Right lobe of liver (tissue), 6 donors: ENCODE measurements around the gene RTTN. TPM values are rescaled to one million over a fixed set of nuclear protein-coding genes. Genes with fewer than 3 reads are reported as not detected.
"Not testable (repeated sequence)": the region's sequence is repeated elsewhere in the genome, so short reads cannot be mapped to it uniquely, and the experiment has no call there.

Experiments
- ATAC-seq, 4 donors: fragments of 200-7000 bp; cut with Tn5 transposase; one replicate each; pipeline ENCODE4 v1.9.1; 2020; ENCODE audit warnings: mild to moderate bottlenecking in 4 of 4, moderate library complexity in 4 of 4
- DNase-seq, 3 donors: peaks; one replicate each; pipeline ENCODE4 v3.0.0-alpha.2; 2020
- H3K27ac ChIP-seq, 3 donors: fragments of 200-600 bp; one replicate each; pipeline ENCODE4 v1.8.0; 2022
- H3K27me3 ChIP-seq, 2 donors: fragments of 200-600 bp; one replicate each; pipeline ENCODE4 v1.8.0; 2022
- H3K36me3 ChIP-seq, 4 donors: fragments of 200-600 bp; sonication (generic) in 1 of 4; one replicate each; pipeline versions ENCODE4 v1.5.1 to v1.8.0; 2017 to 2022; ENCODE audit warnings: control low read depth in 1 of 4
- H3K4me1 ChIP-seq, 4 donors: fragments of 200-600 bp; sonication (generic) in 1 of 4; one replicate each; pipeline versions ENCODE4 v1.5.1 to v1.8.0; 2017 to 2022; ENCODE audit warnings: control low read depth in 1 of 4
- H3K4me3 ChIP-seq, 3 donors: fragments of 200-600 bp; one replicate each; pipeline ENCODE4 v1.8.0; 2022
- H3K9me3 ChIP-seq, 4 donors: fragments of 200-600 bp; sonication (generic) in 1 of 4; one replicate each; pipeline versions ENCODE4 v1.5.1 to v1.8.0; 2017 to 2022; ENCODE audit warnings: control low read depth in 1 of 4
- CTCF ChIP-seq, 4 donors: fragments of 200-600 bp in 3 of 4; fragments of 450-650 bp in 1 of 4; IDR thresholded peaks; one replicate each; pipeline versions ENCODE4 v1.5.1 to v1.8.0; 2016 to 2022; ENCODE audit warnings: antibody characterized with exemption in 4 of 4, mild to moderate bottlenecking in 2 of 4
- POLR2A ChIP-seq: fragments of 450-650 bp; IDR thresholded peaks from one replicate; pipeline ENCODE4 v1.6.1; 2017; ENCODE audit warnings: antibody characterized with exemption, mild to moderate bottlenecking
- WGBS: methylation state at CpG from one replicate; pipeline ENCODE4 v1.1.6; 2018; ENCODE audit warnings: low coverage, low lambda C conversion rate; ENCODE audit not compliant: insufficient coverage; ENCODE audit errors: missing lambda C conversion rate; 5-methylcytosine and 5-hydroxymethylcytosine counted together
- intact Hi-C, 2 donors: fragments of 100-400 bp; cut with DNase I; formaldehyde crosslinking; loops; one replicate each; pipeline versions ENCODE4 v1.11.2 to v1.14.1; 2022
- total RNA-seq, 6 experiments: library from RNA; depleted of rRNA in 2 of 6; stranded (reverse); fragments of >200 nt in 2 of 6; fragmentation: NEBNext Ultra II Directional in 3 of 6; extraction: Animal tissue kit (Norgen Biotek cat#: 25700) in 3 of 6; gene quantifications; one replicate each; pipeline versions ENCODE4 v1.1.0 to v1.2.4, GENCODE V29; 2016 to 2023
- donor health status: DM: no; HTN: yes; CAD: no.
- donor health status: DM: no; HTN: no; CAD: no.
- donor health status: DM: no; HTN: no; CAD: no.
- donor health status: DM: no; HTN: yes; CAD: no.
- donor health status: DM: no; HTN: yes; CAD: no.

RTTN gene
- total RNA-seq, 6 experiments from 2014 or later: 2.3 to 7.4 (median 6.5) TPM

- Histone ChIP-seq H3K4me1 (no peaks in the 10 kb centered on the region), H3K27me3 (no peaks in the 10 kb centered on the region), H3K9me3 (no peaks in the 10 kb centered on the region), H3K36me3 (no peaks in the 10 kb centered on the region), H3K27ac (no peak overlapping the region), H3K4me3 (no peak overlapping the region)
- intact Hi-C loops: no loop called here
- TF ChIP-seq CTCF (IDR thresholded peaks at IDR 0.05) (no peak), POLR2A (no peak)
- no peak for ATAC-seq
- DNase-seq: no peak
- WGBS: 72% methylated on average over 8 of the region's 13 CpGs
Measured at GRCh38 chr18:69978732-69979715, 226.5 kb downstream of the RTTN start.

GRCh38 chr18:69975294-69975693 lies 230.2 kb downstream of the RTTN start:
- H3K4me3 ChIP-seq, H3K27me3 ChIP-seq, intact Hi-C loops, H3K9me3 ChIP-seq, ATAC-seq, DNase-seq, H3K27ac ChIP-seq, H3K36me3 ChIP-seq, H3K4me1 ChIP-seq: not testable (repeated sequence)
- WGBS: no CpG with 5 or more reads among the region's 4 CpGs

- no peaks in the 10 kb centered on the region for H3K27me3 ChIP-seq
- no peaks in the 10 kb centered on the region for H3K36me3 ChIP-seq
- no peak for DNase-seq
- TF ChIP-seq POLR2A (no peak), CTCF (IDR thresholded peaks at IDR 0.05) (no peak)
- peaks cover 0 to 5% (median 0%) of the 10 kb centered on the region in 4 donors for H3K9me3 ChIP-seq
- WGBS: no CpG with 5 or more reads among the region's 1 CpG
- ATAC-seq: no peak
- intact Hi-C loops: no loop called here
- peaks cover 0 to 3% (median 0%) of the 10 kb centered on the region in 4 donors for H3K4me1 ChIP-seq
- no peak overlapping the region for H3K27ac ChIP-seq
- H3K4me3 ChIP-seq: no peak overlapping the region
Measured at GRCh38 chr18:69974365-69974764, 231.1 kb downstream of the RTTN start.

GRCh38 chr18:69969491-69969890 lies 236.0 kb downstream of the RTTN start:
- ATAC-seq: peak in 1 of 4 donors; percentile 46
- peaks cover 0 to 5% (median 0%) of the 10 kb centered on the region in 4 donors for H3K9me3 ChIP-seq
- 28% methylated on average over 2 of the region's 2 CpGs for WGBS
- no peak for DNase-seq
- no peak overlapping the region for H3K27ac ChIP-seq
- H3K4me3 ChIP-seq: no peak overlapping the region
- intact Hi-C loops: no loop called here
- no peaks in the 10 kb centered on the region for H3K36me3 ChIP-seq
- H3K27me3 ChIP-seq: no peaks in the 10 kb centered on the region
- H3K4me1 ChIP-seq: peaks cover 0 to 3% (median 0%) of the 10 kb centered on the region in 4 donors
- TF ChIP-seq POLR2A: no peak
- no peak for TF ChIP-seq CTCF (IDR thresholded peaks at IDR 0.05)

- intact Hi-C loops: no loop called here
- Histone ChIP-seq H3K4me3 (no peak overlapping the region), H3K9me3 (peaks cover 0 to 5% (median 0%) of the 10 kb centered on the region in 4 donors), H3K36me3 (no peaks in the 10 kb centered on the region), H3K27ac (no peak overlapping the region), H3K4me1 (peaks cover 0 to 3% (median 0%) of the 10 kb centered on the region in 4 donors), H3K27me3 (no peaks in the 10 kb centered on the region)
- TF ChIP-seq CTCF (IDR thresholded peaks at IDR 0.05) (no peak), POLR2A (no peak)
- DNase-seq (no peak), ATAC-seq (no peak)
- 77% methylated on average over 3 of the region's 8 CpGs for WGBS
Measured at GRCh38 chr18:69968039-69968438, 237.4 kb downstream of the RTTN start.
